Activated B cell treated with CpG ODN at 0.5 μM for 24 hours (primary cell): ENCODE results near the gene DLGAP1. TPM values are rescaled to one million over a fixed set of nuclear protein-coding genes. Genes with fewer than 3 reads are reported as not detected.

Experiments
- ATAC-seq: fragments of 200-7000 bp; cut with Tn5 transposase; one replicate; pipeline ENCODE4 v1.10.0; 2021; ENCODE audit warnings: low read depth, mild to moderate bottlenecking, moderate library complexity
- CTCF ChIA-PET: fragments of 350-600 bp; sonication (Branson Sonifier 250); formaldehyde crosslinking; loops from one replicate; lab custom pipeline; 2021; ENCODE audit warnings: antibody characterized with exemption; lab: Charles Lee
- POLR2A ChIA-PET: fragments of 350-600 bp; sonication (Branson Sonifier 250); formaldehyde crosslinking; loops from one replicate; lab custom pipeline; 2021; ENCODE audit warnings: antibody characterized with exemption; lab: Charles Lee
- DNase-seq: peaks from one replicate; pipeline ENCODE4 v3.0.0; 2022
- H3K27ac Mint-ChIP-seq: one replicate; pipeline ENCODE4 v1.8.0; 2020; ENCODE audit warnings: mixed read lengths
- H3K27me3 Mint-ChIP-seq: one replicate; pipeline ENCODE4 v1.8.0; 2021; ENCODE audit warnings: mixed read lengths
- H3K36me3 Mint-ChIP-seq: one replicate; pipeline ENCODE4 v1.8.0; 2021; ENCODE audit warnings: low read depth, mixed read lengths
- H3K4me1 Mint-ChIP-seq: one replicate; pipeline ENCODE4 v1.8.0; 2021; ENCODE audit warnings: mixed read lengths
- H3K4me3 Mint-ChIP-seq: one replicate; pipeline ENCODE4 v1.8.0; 2020; ENCODE audit warnings: mild to moderate bottlenecking, mixed read lengths
- H3K9me3 Mint-ChIP-seq: one replicate; pipeline ENCODE4 v1.8.0; 2020; ENCODE audit warnings: mixed read lengths
- intact Hi-C: fragments of 100-400 bp; cut with micrococcal nuclease; formaldehyde crosslinking; loops from one replicate; pipeline ENCODE4 v1.15.1; 2024
- total RNA-seq: library from RNA; stranded (reverse); gene quantifications from 2 replicates; pipeline ENCODE4 v1.2.3, GENCODE V29; 2022
- TF ChIP-seq, protein P1 (sequence below): fragments of 200-600 bp; IDR thresholded peaks from one replicate; pipeline ENCODE4 v1.8.0; 2022; ENCODE audit warnings: antibody characterized with exemption, mild to moderate bottlenecking

Gene DLGAP1
- total RNA-seq, 1 donor from 2014 or later, result 0.18 TPM

DNA sequence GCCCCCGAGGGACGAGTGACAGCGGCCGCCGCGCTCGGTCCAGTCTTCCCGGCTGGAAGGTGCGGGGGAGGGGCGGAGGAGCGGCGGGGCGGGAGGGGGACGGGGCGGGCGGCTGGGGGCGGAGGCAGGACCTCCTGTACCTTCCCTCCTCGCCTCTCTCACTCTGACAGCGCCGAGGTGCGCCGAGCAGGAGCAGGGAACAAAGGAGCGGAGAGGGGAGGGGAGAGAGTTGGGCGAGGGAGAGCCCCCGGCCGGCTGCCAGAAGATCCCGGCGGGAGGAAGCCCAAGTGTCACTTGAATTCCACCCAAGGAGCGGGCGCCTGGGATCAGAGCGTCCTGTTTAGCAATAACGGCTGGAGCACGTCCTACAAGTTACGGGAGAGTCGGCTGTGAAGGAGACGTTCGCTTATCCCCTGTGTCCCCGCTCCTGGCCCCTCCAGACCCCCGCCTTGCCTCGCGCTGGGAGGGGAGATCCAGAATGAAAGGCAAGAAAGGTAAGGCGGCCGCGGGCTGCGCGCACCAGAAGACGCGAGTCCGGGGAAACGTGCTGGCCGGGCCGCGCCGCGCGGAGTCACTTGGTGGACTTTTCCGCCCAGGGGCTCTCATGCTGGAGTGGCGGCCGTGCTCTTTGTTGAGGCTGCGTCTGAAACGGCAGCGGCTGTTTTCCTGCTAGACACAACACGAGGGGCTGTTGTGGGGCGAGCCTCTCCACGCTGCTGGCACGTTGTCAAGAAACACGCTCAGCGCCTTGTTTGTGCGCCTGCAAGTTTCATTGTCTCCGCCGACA lies 1004.9 kb downstream of the DLGAP1 start, which contains the start of gene TGIF1:
Gene TGIF1, plus strand, starts transcription at position 161 of the 787 bp plus-strand sequence. Its CDS starts 318 bp downstream, at position 479.
- Mint-ChIP-seq H3K27ac (peak within 1 kb of the TSS; percentile 100), H3K4me3 (peak within 1 kb of the TSS; percentile 96), H3K27me3 (no peaks in the 10 kb centered on the region), H3K36me3 (peaks cover 38% of the 10 kb centered on the region), H3K4me1 (peaks cover 54% of the 10 kb centered on the region), H3K9me3 (no peaks in the 10 kb centered on the region)
- ChIA-PET CTCF (interaction anchor here (0.8 to 5.4 kb wide), 3 partner anchors 127 to 147 kb away, joined by 3 to 81 read pairs (median 3); no protein-coding TSS in a partner anchor), POLR2A (interaction anchor here (0.7 to 10.3 kb wide), 29 partner anchors 8 to 794 kb away, joined by 3 to 432 read pairs (median 10); partner anchors contain the start of genes MYL12A and MYL12B)
- intact Hi-C loops, result loop anchor here (2.0 to 5.0 kb wide), 5 partner anchors 45 to 808 kb away; partner anchors contain the start of gene MYL12B
- peak; percentile 66 for DNase-seq
- peak; percentile 9 for ATAC-seq
- TF ChIP-seq, protein P1, sequence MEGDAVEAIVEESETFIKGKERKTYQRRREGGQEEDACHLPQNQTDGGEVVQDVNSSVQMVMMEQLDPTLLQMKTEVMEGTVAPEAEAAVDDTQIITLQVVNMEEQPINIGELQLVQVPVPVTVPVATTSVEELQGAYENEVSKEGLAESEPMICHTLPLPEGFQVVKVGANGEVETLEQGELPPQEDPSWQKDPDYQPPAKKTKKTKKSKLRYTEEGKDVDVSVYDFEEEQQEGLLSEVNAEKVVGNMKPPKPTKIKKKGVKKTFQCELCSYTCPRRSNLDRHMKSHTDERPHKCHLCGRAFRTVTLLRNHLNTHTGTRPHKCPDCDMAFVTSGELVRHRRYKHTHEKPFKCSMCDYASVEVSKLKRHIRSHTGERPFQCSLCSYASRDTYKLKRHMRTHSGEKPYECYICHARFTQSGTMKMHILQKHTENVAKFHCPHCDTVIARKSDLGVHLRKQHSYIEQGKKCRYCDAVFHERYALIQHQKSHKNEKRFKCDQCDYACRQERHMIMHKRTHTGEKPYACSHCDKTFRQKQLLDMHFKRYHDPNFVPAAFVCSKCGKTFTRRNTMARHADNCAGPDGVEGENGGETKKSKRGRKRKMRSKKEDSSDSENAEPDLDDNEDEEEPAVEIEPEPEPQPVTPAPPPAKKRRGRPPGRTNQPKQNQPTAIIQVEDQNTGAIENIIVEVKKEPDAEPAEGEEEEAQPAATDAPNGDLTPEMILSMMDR, result no peak

GRCh38 chr18:3449512-3450011 lies 1005.5 kb downstream of the DLGAP1 start:
- peak; percentile 19 for ATAC-seq
- intact Hi-C loops, result loop anchor here (2.0 to 5.0 kb wide), 8 partner anchors 45 to 807 kb away; partner anchors contain the start of genes EMILIN2, LPIN2, MYL12B and SMCHD1
- TF ChIP-seq, protein P1, result no peak
- no peaks in the 10 kb centered on the region for H3K9me3 Mint-ChIP-seq
- peaks cover 35% of the 10 kb centered on the region for H3K36me3 Mint-ChIP-seq
- H3K4me3 Mint-ChIP-seq, result peak overlapping the region; percentile 96
- peak overlapping the region; percentile 100 for H3K27ac Mint-ChIP-seq
- peak; percentile 77 for DNase-seq
- H3K4me1 Mint-ChIP-seq, result peaks cover 47% of the 10 kb centered on the region
- no peaks in the 10 kb centered on the region for H3K27me3 Mint-ChIP-seq
- POLR2A ChIA-PET, result interaction anchor here (0.8 to 10.3 kb wide), 32 partner anchors 8 to 602 kb away, joined by 3 to 432 read pairs (median 8); partner anchors contain the start of genes MYL12A and MYL12B
- CTCF ChIA-PET, result interaction anchor here (0.6 to 1.7 kb wide), 5 partner anchors 11 to 148 kb away, joined by 3 to 4 read pairs (median 3); no protein-coding TSS in a partner anchor

GRCh38 chr18:3448838-3449511 lies 1006.1 kb downstream of the DLGAP1 start:
- intact Hi-C loops, result loop anchor here (1.0 to 2.0 kb wide), 10 partner anchors 47 to 794 kb away; partner anchors contain the start of genes EMILIN2, LPIN2, MYL12A and SMCHD1
- peaks cover 42% of the 10 kb centered on the region for H3K4me1 Mint-ChIP-seq
- no peaks in the 10 kb centered on the region for H3K9me3 Mint-ChIP-seq
- ChIA-PET POLR2A (interaction anchor here (0.6 to 10.3 kb wide), 37 partner anchors 9 to 601 kb away, joined by 3 to 432 read pairs (median 7); partner anchors contain the start of genes MYL12A and MYL12B), CTCF (interaction anchor here (0.6 to 2.7 kb wide), 10 partner anchors 10 to 217 kb away, joined by 3 to 18 read pairs (median 4); no protein-coding TSS in a partner anchor)
- TF ChIP-seq, protein P1, result no peak
- ATAC-seq (peak; percentile 52), DNase-seq (peak; percentile 54)
- H3K27ac Mint-ChIP-seq, result peak overlapping the region; percentile 100
- H3K36me3 Mint-ChIP-seq, result peaks cover 34% of the 10 kb centered on the region
- H3K4me3 Mint-ChIP-seq, result peak overlapping the region; percentile 96
- H3K27me3 Mint-ChIP-seq, result no peaks in the 10 kb centered on the region

- intact Hi-C loops, result loop anchor here (1.0 to 2.0 kb wide), 10 partner anchors 46 to 793 kb away; partner anchors contain the start of genes EMILIN2, LPIN2, MYL12A and SMCHD1
- H3K27me3 Mint-ChIP-seq, result no peaks in the 10 kb centered on the region
- CTCF ChIA-PET, result interaction anchor here (0.6 to 2.7 kb wide), 16 partner anchors 9 to 218 kb away, joined by 3 to 18 read pairs (median 4); no protein-coding TSS in a partner anchor
- TF ChIP-seq, protein P1, result no peak
- no peaks in the 10 kb centered on the region for H3K9me3 Mint-ChIP-seq
- peak overlapping the region; percentile 100 for H3K27ac Mint-ChIP-seq
- peak overlapping the region; percentile 96 for H3K4me3 Mint-ChIP-seq
- ATAC-seq (peak; percentile 45), DNase-seq (peak; percentile 77)
- peaks cover 34% of the 10 kb centered on the region for H3K36me3 Mint-ChIP-seq
- POLR2A ChIA-PET, result interaction anchor here (0.6 to 10.3 kb wide), 52 partner anchors 8 to 601 kb away, joined by 3 to 432 read pairs (median 5); partner anchors contain the start of genes MYL12A and MYL12B
- H3K4me1 Mint-ChIP-seq, result peaks cover 34% of the 10 kb centered on the region
These were observed 1006.9 kb downstream of the DLGAP1 start for GRCh38 chr18:3447895-3448837.
